Colon (tissue), 2 donors: ENCODE results near the gene RAB12.
"Not testable (repeated sequence)": the region's sequence is repeated elsewhere in the genome, so short reads cannot be mapped to it uniquely, and the experiment has no call there.

ENCODE experiments used
- FAIRE-seq: peaks from 2 replicates; lab custom pipeline; 2012; peaks lifted over from hg19 to GRCh38; lab: Jason Lieb, UNC
- donor health status: control.
- donor health status: control.

Gene RAB12

GRCh38 chr18:8651478-8652261, 42.4 kb downstream of the RAB12 start:
- FAIRE-seq: not testable (repeated sequence)

- FAIRE-seq: peak; percentile 78
These were observed 45.5 kb downstream of the RAB12 start for GRCh38 chr18:8654503-8655451.

- FAIRE-seq: no peak
These were observed 47.0 kb downstream of the RAB12 start for GRCh38 chr18:8656232-8656631.

GRCh38 chr18:8657050-8657820, 48.0 kb downstream of the RAB12 start:
- no peak for FAIRE-seq

- no peak for FAIRE-seq
These were observed 48.7 kb downstream of the RAB12 start for GRCh38 chr18:8657873-8658470.

- FAIRE-seq: no peak
These were observed 49.7 kb downstream of the RAB12 start for GRCh38 chr18:8658858-8659485.

- FAIRE-seq: no peak
These were observed 50.5 kb downstream of the RAB12 start for GRCh38 chr18:8659609-8660242.

- FAIRE-seq: no peak
These were observed 51.1 kb downstream of the RAB12 start for GRCh38 chr18:8660316-8660715.

GRCh38 chr18:8661754-8662559, 52.7 kb downstream of the RAB12 start:
- no peak for FAIRE-seq

- no peak for FAIRE-seq
These were observed 53.5 kb downstream of the RAB12 start for GRCh38 chr18:8662560-8663255.

- no peak for FAIRE-seq
These were observed 58.6 kb downstream of the RAB12 start for GRCh38 chr18:8667846-8668245.

- FAIRE-seq: no peak
These were observed 59.1 kb downstream of the RAB12 start for GRCh38 chr18:8668381-8668780.

- FAIRE-seq: no peak
These were observed 60.3 kb downstream of the RAB12 start for GRCh38 chr18:8669571-8669970.

- no peak for FAIRE-seq
These were observed 64.3 kb downstream of the RAB12 start for GRCh38 chr18:8673256-8674209.

- no peak for FAIRE-seq
These were observed 65.8 kb downstream of the RAB12 start for GRCh38 chr18:8675057-8675456.

- no peak for FAIRE-seq
These were observed 72.0 kb downstream of the RAB12 start for GRCh38 chr18:8681196-8681595.

- no peak for FAIRE-seq
These were observed 75.3 kb downstream of the RAB12 start for GRCh38 chr18:8684577-8684976.
